Effector CD8-positive, alpha-beta T cell (primary cell): ENCODE data around the gene KCTD5.
"Not testable (repeated sequence)": the region's sequence is repeated elsewhere in the genome, so short reads cannot be mapped to it uniquely, and the experiment has no call there.

ENCODE experiments used
- DNase-seq: peaks from one replicate; lab custom pipeline; 2025; lab: John Stamatoyannopoulos, UW
- total RNA-seq, 4 experiments: gene quantifications; one replicate each; lab custom pipeline; 2026; lab: John Stamatoyannopoulos, UW

KCTD5 gene
- total RNA-seq = 32.4 to 53.1 (median 41.5) reads per million in 4 experiments

DNA sequence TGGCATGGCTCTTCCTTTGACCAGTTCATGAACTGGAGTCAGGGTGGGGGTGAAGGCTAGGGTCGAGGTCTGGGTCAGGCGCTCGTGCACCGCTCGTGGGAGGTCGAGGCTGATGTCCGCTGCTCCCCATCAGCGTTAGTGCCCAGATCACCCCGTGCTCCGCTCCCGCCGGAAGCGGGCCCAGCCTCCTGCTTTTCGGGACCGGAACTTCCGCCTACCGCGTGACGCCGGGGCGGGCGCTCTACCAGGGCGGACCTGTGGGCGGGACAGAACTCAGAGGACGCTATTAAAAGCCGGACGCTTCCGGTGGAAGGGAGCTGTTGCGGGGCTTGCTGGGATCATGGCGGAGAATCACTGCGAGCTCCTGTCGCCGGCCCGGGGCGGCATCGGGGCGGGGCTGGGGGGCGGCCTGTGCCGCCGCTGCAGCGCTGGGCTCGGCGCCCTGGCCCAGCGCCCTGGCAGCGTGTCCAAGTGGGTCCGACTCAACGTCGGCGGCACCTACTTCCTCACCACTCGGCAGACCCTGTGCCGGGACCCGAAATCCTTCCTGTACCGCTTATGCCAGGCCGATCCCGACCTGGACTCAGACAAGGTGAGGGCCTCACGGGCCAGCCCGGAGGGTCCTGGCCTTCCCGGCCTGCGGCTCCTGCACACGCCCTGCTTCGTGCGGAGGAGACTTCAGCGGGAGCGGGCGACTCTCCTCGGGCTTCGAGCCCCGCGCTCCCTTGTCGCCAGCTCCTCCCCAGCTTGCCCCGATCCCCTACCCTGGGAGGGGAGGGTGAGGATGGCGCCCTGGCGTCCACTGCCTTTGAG lies at the start of gene KCTD5:
Gene KCTD5 (plus strand): TSS at position 315 of the 813 bp plus-strand sequence. CDS start 26 bp downstream, at position 341.
- DNase-seq = peak; percentile 90

GRCh38 chr16:2639071-2639721 lies 43.1 kb upstream of the KCTD5 start:
- DNase-seq = not testable (repeated sequence)

GRCh38 chr16:2639722-2640072 lies 42.6 kb upstream of the KCTD5 start:
- not testable (repeated sequence) for DNase-seq

- DNase-seq = not testable (repeated sequence)
Measured at GRCh38 chr16:2642561-2642960, 39.8 kb upstream of the KCTD5 start.

DNA sequence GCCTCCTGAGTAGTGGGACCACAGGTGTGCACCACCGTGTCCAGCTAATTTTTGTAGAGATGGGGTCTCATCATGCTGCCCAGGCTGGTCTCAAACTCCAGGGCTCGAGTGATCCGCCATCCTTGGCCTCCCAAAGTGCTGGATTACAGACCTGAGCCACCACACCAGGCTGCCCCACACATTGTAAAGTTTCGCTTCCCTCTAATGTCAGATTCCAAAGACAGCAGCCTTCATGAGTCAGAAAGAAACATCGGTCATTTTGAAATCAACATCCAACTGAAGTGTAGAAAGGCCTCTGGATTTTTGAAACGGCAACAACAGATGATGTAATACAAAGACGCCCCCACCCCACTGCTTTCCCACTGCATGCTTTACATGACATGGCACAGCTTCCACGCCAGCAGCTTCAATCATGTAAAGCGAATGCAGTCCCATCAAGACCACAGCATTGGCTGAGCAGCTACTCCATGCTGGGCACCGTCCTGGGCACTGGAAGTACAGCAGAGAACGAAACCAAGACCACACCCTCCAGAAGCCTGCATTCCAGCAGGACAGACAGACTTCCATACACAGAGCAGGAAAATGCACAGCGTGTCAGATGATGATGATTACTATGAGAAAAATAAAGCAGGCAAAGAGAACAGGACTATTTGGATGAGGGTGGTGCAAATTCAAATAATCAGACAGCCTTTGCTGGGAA lies 37.4 kb upstream of the KCTD5 start:
- not testable (repeated sequence) for DNase-seq

GRCh38 chr16:2651268-2651871 lies 31.0 kb upstream of the KCTD5 start:
- not testable (repeated sequence) for DNase-seq

GRCh38 chr16:2653915-2654314 lies 28.4 kb upstream of the KCTD5 start:
- DNase-seq = not testable (repeated sequence)

DNA sequence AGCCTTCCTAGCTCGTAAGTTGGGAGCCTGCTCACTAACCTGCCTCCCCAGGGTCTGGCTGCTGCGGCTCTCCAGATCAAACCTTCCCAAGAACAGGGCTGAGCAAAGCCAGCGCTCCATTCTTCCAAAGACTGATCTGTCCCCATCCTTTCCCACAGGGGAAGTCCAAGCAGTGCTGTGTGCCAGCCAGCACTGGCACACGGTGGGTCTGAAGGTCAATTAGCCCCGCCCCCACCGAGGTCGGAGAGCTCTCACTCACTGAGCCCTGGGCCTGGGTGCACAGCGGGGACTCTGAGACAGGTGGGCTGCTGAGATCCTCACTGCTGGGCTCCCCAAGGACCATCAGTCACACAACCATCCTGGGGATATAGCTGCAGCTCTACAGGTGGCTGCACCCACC lies 27.4 kb upstream of the KCTD5 start:
- DNase-seq = not testable (repeated sequence)

- no peak for DNase-seq
Measured at GRCh38 chr16:2656985-2657384, 25.3 kb upstream of the KCTD5 start.

DNA sequence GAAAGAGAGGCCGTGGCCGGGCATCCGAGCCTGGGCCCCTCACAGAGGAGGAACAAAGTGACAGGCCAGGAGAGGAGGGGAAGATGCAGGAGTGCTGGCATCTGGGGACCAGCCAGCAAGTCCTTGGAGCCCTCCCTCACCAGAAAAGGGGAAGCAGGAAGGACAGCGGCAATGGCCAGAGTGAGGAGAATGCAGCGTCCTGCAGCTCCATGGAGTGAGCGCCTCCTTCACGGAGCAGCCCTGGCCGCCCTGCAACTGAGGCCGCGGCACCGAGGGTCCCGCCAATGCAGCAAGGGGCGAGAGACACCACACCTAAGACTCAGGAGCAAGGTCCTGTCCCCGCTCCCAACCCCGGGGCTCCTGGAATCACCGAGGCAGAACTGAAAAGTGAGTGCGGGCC lies 24.5 kb upstream of the KCTD5 start:
- not testable (repeated sequence) for DNase-seq

DNA sequence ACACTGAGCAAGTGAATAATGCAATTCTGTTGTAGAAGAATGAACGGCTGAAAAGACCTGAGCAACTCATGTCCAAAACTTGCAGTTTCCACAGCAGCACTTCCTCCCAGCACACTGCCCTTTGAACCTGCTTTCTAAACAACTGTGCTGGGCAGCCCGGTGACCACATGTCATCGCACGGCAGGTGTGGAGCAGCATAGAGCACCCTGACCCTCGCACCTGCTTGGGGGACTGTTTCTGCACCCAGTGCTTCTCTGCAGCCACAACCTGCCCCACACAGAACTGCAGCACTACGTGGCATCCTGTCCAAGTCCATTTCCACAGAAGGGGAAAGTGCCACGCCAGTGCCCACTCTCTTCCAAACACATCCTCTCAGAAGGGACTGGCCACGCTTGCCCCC lies 22.8 kb upstream of the KCTD5 start:
- not testable (repeated sequence) for DNase-seq

- DNase-seq = not testable (repeated sequence)
Measured at GRCh38 chr16:2660014-2660662, 22.2 kb upstream of the KCTD5 start.

DNA sequence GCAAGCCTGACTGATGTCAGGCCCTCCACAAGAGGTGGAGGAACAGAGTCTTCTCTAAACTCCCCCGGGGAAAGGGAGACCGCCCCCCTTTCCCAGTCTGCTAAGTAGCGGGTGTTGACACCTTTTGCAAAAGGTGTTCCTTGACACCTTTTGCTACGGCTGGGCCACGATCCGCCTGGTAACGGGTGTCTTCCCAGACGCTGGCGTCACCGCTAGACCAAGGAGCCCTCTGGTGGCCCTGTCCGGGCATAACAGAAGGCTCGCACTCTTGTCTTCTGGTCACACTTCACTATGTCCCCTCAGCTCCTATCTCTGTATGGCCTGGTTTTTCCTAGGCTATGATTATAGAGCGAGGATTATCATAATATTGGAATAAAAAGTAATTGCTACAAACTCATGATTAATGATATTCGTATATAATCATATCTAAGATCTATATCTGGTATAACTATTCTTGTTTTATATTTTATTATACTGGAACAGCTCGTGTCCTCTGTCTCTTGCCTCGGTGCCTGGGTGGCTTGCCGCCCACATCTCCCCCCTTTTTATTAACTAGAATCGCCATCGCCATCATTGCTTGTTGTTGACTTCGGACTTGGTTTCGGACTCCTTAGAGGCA lies 21.5 kb upstream of the KCTD5 start:
- not testable (repeated sequence) for DNase-seq

DNA sequence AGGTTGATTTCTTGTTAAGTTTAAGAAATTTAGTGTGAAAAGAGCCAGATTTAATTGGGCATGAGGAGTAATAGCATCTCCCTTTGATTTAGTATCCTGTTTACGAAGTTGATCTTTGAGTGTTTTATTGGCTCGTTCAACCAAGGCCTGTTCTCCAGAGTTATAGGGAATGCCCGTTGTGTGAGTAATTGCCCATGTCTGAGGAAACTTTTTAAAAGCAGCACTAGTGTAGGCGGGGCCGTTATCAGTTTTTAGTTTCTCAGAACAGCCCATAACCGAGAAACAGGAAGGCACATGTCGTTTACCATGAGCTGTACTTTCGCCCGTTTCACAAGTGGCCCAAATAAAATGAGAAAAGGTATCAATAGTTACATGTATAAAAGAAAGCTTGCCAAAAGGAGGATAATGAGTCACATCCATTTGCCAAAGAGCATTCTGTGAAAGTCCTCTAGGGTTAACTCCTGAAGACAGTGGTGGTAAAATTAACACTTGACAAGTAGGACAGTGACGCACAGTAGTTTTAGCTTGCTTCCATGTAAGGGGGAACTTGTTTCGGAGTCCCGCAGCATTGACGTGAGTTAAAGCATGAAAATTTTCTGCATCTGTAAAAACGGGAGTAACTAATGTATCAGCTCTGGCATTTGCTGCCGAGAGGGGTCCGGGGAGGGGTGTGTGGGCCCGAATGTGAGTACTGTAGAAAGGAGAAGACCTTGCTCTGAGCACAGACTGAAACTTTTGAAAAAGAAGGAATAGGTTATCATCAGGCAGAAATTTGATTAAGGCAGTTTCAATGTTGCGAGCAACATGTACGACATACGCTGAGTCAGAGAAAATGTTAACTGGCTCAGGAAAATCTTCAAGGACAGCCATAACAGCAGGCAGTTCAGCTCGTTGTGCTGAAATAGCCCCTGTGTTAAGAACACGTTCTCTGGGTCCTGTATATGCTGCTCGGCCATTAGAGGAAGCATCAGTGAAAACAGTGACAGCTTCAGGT lies 18.5 kb upstream of the KCTD5 start:
- no peak for DNase-seq

- DNase-seq = no peak
Measured at GRCh38 chr16:2664574-2664982, 17.7 kb upstream of the KCTD5 start.

DNA sequence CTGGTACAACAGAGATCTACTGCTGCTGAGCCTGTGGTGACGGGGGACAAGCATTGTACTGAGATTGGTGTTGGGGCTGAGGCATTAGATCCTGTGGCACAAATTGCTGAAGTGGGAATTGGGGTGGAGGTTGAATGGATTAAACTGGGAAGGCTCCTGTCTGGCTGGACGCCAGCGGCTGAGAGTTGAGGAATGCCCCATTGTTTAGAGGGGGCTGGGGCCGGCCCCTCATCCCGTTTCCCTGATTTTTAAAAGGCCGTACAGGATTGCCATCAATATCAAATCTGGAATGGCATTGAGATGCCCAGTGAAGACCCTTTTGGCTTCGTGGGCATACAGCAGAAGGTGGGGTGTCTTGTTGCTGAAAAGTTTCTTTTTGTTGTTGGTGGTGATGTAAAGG lies 15.7 kb upstream of the KCTD5 start:
- DNase-seq = not testable (repeated sequence)

DNA sequence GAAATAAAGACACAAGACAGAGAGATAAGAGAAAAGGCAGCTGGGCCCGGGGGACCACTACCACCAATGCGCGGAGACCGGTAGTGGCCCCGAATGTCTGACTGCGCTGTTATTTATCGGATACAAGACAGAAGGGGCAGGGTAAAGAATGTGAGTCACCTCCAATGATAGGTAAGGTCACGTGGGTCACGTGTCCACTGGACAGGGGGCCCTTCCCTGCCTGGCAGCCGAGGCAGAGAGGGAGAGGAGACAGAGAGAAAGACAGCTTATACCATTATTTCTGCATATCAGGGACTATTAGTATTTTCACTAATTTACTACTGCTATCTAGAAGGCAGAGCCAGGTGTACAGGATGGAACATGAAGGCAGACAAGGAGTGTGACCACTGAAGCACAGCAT lies 12.7 kb upstream of the KCTD5 start:
- DNase-seq = not testable (repeated sequence)

- DNase-seq = peak; percentile 24
Measured at GRCh38 chr16:2670017-2670416, 12.3 kb upstream of the KCTD5 start.

- DNase-seq = not testable (repeated sequence)
Measured at GRCh38 chr16:2671193-2671592, 11.1 kb upstream of the KCTD5 start.

GRCh38 chr16:2671741-2672140 lies 10.6 kb upstream of the KCTD5 start:
- no peak for DNase-seq
